HG02938 (cell line): Measurements from ENCODE around the gene SPHK1.
A peak's percentile ranks its signal among the peaks of the same experiment; 100 is the strongest.

ENCODE experiments used
- ATAC-seq: cut with Tn5 transposase; IDR thresholded peaks from one replicate; pipeline ENCODE4 v1.9.1; 2021; ENCODE audit warnings: mild to moderate bottlenecking, moderate library complexity; ENCODE audit not compliant: unreplicated experiment

SPHK1 gene

DNA sequence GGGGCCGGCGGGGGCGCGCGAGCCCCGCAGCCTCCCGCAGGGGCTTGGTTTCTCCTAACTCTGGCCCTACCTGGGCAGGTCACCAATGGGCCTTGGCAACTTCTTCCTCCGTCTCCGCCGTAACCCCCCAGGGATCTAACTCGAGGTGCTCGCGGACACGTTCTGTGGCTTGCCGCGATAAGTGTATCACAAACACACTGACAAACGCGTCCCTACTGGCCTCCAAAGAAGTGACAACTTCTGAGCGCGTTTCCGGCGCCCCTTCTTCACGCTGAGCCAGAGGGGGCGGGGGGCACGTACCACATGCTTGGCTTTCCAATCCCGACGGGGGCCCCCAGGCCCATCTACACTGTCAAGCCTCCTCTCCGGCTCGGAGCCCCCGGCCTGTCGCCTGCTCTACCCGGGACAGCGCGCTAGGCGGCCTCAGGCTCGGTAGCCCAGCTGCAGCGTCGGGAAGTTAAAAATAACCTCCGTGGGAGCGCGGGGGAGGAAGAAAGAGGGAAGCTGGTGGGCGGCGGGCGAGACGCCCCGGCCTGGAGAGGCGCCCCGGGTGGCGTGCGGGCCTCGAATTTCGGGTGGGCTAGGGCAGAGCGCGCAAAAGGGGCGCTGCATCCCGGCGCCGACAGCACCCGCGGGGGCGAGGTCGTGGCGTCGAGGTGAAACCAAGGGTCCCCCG, 725 bp upstream of the SPHK1 start:
- peak; percentile 20 for ATAC-seq

DNA sequence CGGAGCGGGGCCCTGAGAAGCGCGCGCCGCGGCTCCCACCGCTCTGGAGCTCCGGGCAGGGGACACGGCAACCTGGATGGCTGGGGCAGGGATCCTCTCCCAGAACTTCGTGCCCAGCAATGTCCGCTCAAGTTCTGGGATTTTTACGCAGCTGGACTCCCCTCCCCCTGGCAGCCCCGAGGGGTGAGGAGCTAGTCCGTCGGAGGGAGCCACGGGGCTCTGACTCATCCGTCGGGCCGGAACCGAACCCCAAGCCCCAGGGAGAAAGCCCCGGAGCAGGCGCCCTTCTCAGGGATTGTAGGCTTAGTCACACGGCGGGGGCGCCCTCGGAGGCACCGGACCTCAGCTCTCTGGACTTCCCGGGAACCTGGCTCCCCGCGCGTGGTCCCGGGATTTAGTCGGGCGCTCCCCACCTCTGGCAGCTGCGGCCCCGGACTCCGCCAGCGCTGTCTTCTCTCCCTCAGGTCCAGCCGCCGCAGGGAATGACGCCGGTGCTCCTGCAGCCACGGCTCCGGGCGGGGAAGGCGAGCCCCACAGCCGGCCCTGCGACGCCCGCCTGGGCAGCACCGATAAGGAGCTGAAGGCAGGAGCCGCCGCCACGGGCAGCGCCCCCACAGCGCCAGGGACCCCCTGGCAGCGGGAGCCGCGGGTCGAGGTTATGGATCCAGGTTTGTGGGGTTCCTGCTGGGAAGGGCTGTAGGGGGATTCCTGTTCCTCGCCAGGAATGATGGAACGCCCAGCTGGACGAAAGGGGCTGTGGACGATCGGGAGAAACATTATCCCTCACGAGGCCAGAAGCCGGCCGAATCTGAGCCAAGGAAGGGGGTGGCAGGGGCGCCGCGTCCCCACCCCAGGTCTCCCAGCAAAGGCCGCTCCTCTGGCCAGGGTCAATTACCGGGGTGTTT, 830 bp downstream of the SPHK1 start:
- ATAC-seq, result no peak

DNA sequence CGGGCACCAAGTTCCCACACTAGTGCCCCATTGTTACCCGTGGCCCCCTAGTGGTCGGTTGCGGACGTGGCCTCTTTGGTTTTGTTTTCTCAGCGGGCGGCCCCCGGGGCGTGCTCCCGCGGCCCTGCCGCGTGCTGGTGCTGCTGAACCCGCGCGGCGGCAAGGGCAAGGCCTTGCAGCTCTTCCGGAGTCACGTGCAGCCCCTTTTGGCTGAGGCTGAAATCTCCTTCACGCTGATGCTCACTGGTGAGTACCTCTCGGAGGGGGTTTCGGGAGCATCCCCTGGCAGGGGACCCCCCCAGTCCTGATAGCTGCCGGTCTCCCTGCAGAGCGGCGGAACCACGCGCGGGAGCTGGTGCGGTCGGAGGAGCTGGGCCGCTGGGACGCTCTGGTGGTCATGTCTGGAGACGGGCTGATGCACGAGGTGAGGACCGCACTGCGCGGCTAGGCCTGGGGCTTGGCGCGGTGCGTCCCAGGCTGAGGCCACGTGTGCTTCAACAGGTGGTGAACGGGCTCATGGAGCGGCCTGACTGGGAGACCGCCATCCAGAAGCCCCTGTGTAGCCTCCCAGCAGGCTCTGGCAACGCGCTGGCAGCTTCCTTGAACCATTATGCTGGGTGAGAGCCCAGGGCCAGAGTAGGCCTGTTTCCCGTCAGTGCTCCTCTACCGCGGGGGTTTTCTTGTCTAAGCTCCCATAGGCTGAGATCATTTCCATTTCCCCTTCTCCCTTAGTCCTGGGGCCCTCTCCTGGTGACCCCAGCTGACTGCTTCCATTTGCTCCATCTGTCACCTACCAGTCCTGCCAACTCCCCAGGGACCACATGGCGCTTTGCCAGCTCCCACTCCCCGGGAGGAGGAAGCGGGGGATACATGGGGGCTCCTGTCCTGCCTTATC, 1.7 kb downstream of the SPHK1 start:
- ATAC-seq, result no peak

DNA sequence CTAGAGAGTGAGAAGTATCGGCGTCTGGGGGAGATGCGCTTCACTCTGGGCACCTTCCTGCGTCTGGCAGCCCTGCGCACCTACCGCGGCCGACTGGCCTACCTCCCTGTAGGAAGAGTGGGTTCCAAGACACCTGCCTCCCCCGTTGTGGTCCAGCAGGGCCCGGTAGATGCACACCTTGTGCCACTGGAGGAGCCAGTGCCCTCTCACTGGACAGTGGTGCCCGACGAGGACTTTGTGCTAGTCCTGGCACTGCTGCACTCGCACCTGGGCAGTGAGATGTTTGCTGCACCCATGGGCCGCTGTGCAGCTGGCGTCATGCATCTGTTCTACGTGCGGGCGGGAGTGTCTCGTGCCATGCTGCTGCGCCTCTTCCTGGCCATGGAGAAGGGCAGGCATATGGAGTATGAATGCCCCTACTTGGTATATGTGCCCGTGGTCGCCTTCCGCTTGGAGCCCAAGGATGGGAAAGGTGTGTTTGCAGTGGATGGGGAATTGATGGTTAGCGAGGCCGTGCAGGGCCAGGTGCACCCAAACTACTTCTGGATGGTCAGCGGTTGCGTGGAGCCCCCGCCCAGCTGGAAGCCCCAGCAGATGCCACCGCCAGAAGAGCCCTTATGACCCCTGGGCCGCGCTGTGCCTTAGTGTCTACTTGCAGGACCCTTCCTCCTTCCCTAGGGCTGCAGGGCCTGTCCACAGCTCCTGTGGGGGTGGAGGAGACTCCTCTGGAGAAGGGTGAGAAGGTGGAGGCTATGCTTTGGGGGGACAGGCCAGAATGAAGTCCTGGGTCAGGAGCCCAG, 2.8 kb downstream of the SPHK1 start:
- no peak for ATAC-seq

GRCh38 chr17:76388966-76389888, 4.8 kb downstream of the SPHK1 start:
- no peak for ATAC-seq

DNA sequence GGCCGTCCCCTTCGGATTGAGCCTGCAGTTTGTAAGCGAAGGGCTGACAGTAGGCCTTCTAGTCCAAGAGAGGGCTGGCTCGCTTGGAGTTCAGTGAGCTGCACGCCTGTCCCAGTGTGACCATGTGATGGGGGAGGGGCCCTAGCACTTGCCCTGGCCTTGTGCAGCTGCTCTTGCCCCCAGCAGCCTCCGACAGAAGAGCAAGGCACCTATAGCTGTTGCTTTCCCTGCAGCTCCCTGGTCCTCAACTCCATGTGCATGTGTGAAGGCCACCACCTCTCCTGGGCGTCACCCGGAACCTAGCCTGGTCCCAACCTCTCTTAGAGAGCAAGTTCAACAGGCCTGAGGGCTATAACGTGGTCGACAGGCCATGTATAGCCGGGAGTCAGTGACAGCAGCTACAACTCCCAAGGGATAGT, 5.6 kb downstream of the SPHK1 start:
- no peak for ATAC-seq

GRCh38 chr17:76391200-76391715, 6.8 kb downstream of the SPHK1 start:
- ATAC-seq, result no peak

DNA sequence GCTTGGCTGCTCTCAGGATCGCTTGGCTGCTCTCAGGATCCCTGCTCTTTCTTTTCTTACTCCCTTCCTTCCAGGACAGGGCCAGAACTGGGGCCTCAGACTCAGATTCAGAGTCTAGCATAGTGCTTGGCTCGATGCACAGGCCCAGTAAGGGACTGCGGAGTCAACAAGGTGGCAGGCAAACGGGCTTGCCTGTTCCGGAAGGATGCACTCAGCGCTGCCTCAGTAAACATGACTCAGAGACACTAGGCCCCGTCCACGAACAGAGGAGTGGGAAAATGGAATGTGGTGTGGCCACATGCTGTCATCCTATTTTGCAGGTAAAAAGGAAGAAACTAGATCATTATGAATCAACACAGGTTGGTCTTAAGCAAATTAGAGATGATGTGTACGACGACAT, 9.8 kb downstream of the SPHK1 start:
- no peak for ATAC-seq

GRCh38 chr17:76395980-76396379, 11.6 kb downstream of the SPHK1 start:
- no peak for ATAC-seq

DNA sequence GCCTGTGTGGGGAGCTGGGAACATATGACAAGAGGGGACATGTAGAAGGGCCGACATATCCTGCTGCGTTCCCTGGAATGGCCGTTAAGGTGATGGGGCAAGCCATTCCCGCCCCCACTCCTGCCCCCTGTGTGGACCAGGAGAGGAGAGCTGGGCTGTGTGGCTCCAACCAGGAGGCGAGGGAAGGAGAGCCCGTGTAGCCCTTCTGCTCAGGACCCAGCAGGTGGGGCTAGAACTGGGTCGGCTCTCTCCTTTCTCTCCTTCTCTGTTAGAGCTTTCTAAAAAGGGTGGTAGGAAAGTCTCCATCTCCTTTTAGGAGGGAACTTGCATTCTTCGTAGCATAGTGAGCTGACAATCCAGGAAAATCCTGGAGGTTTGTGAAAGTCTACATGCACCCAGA, 12.8 kb downstream of the SPHK1 start:
- ATAC-seq, result no peak

GRCh38 chr17:76397687-76398522, 13.5 kb downstream of the SPHK1 start:
- ATAC-seq, result no peak

DNA sequence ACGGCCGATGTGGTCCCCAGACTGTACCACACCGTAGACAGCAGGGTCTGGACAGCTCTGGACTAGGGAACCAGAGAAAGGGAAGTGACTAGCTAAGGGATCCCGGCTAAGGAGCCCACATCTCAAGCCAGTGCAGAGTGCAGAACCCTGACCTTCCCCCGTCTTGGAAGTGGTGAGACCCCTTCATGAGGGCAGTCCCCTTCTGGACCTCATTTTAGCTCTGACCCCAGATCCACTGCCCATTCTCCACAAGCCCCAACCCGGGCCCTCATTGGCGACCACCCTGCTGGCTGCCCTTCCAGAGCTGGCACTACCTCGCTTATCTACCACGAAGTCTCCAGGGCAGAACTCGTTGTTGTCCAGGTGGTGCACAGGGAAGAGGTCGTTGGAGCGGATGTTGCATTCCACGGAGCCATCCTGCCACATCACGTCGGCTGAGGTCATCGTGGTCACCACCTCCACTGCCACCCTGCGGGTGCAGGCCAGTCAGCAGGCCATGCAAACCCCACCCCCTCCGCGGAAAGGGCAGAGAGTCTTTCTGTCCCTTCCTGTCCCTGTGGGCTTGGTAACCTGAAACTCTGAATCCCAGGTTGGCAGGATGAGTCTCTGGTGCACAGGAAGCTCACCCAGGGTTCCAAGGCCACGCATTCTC, 14.2 kb downstream of the SPHK1 start:
- no peak for ATAC-seq

GRCh38 chr17:76399175-76400172, 15.1 kb downstream of the SPHK1 start:
- no peak for ATAC-seq

- no peak for ATAC-seq
These were observed 18.3 kb downstream of the SPHK1 start for GRCh38 chr17:76402711-76403110.

DNA sequence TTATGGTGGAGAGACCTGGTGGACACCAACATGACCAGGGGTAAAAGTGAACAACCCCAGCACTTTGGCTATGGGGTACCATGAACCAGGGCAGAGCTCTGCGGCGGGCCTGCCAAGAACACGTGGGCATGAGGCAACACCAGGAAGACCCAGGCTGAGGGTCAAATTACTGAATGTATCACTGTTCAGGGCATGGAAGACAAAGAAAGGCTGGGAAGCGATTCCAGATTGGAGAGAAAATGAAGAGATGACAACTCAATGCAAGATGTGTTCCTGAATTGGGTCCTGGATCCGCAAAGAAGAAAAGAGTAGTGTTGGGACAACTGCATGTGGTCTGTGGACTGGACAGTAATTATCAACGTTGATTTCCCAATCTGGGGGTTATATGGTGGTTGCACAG, 19.8 kb downstream of the SPHK1 start:
- ATAC-seq, result no peak

DNA sequence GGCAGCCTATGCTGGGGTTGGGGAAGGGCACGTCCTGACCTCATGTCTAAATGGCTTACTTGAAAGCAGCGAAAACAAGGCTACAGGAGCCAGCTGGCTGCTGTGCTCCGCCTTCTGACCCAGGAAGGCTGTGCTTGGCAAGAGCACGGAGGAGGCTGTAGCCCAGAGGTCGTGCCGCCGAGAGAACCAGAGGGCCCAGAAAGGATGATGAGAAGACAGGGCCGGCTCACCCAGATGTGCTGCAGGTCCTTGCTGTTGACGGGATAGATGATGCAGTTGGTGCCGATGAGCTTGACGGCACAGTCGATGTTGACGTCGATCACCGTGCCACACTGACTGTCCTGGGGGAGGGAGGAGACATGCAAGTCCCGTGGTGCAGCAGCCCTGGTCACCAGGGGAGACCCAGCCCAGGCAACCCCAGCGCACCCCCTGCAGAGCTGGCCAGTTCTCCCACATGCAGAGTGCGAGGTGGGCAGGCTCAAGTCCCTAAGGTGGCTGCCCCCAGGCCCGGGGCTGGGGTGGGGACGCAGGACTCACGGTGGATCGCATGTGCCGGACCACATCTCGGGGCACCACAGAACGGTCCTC, 20.7 kb downstream of the SPHK1 start:
- no peak for ATAC-seq
